ENCODE data around the gene PCDHB14.
A peak's percentile ranks its signal among the peaks of the same experiment; 100 is the strongest.
"Not testable (repeated sequence)": the region's sequence is repeated elsewhere in the genome, so short reads cannot be mapped to it uniquely, and the experiment has no call there.

PCDHB14 gene

GRCh38 chr5:141182248-141182647, 40.9 kb upstream of the PCDHB14 start, which contains the start of gene PCDHB16:
Gene PCDHB16 (plus strand): TSS chr5:141182387. CDS start chr5:141182560, 173 bp downstream.
- H3K36me3 Mint-ChIP-seq (ENCODE audit: low read depth): peaks cover 57% of the 10 kb centered on the region
- peak within 1 kb of the TSS; percentile 89 to 94 (median 91) for H3K4me3 Mint-ChIP-seq
- H3K9me3 Mint-ChIP-seq: peaks cover 55% of the 10 kb centered on the region
- TF ChIP-seq CTCF (IDR thresholded peaks at IDR 0.05; ENCODE audit: unreplicated experiment in 3 of 3): peak; percentile 33 to 50 (median 35)
- no peaks in the 10 kb centered on the region for H3K4me1 Mint-ChIP-seq
- peak within 1 kb of the TSS; percentile 90 to 99 (median 98) for H3K27ac Mint-ChIP-seq
- H3K27me3 Mint-ChIP-seq (ENCODE audit: low read depth): peaks cover 3% of the 10 kb centered on the region

GRCh38 chr5:141184117-141184855, 38.9 kb upstream of the PCDHB14 start:
- not testable (repeated sequence) for H3K4me1 Mint-ChIP-seq; H3K27me3 Mint-ChIP-seq (ENCODE audit: low read depth); H3K27ac Mint-ChIP-seq; H3K4me3 Mint-ChIP-seq
- Mint-ChIP-seq H3K9me3 (peaks cover 67% of the 10 kb centered on the region), H3K36me3 (ENCODE audit: low read depth) (peaks cover 72% of the 10 kb centered on the region)

GRCh38 chr5:141186897-141187512, 36.1 kb upstream of the PCDHB14 start, which contains the start of gene PCDHB9:
Gene PCDHB9 (plus strand): TSS chr5:141187161. CDS start chr5:141187319, 158 bp downstream.
- Mint-ChIP-seq H3K4me1 (no peaks in the 10 kb centered on the region), H3K9me3 (peaks cover 67% of the 10 kb centered on the region), H3K4me3 (peak within 1 kb of the TSS; percentile 71 to 83 (median 81)), H3K27ac (peak within 1 kb of the TSS; percentile 35 to 80 (median 77)), H3K36me3 (ENCODE audit: low read depth) (peaks cover 85% of the 10 kb centered on the region), H3K27me3 (ENCODE audit: low read depth) (peaks cover 3% of the 10 kb centered on the region)
- TF ChIP-seq CTCF (IDR thresholded peaks at IDR 0.05; ENCODE audit: unreplicated experiment in 3 of 3): peak; percentile 13 to 40 (median 27)

GRCh38 chr5:141188682-141189081, 34.5 kb upstream of the PCDHB14 start:
- H3K27ac Mint-ChIP-seq; H3K4me1 Mint-ChIP-seq; H3K27me3 Mint-ChIP-seq (ENCODE audit: low read depth); H3K4me3 Mint-ChIP-seq: not testable (repeated sequence)
- Mint-ChIP-seq H3K9me3 (peaks cover 66% of the 10 kb centered on the region), H3K36me3 (ENCODE audit: low read depth) (peaks cover 85% of the 10 kb centered on the region)

- not testable (repeated sequence) for H3K4me3 Mint-ChIP-seq; H3K27me3 Mint-ChIP-seq (ENCODE audit: low read depth); H3K4me1 Mint-ChIP-seq; H3K27ac Mint-ChIP-seq
- peaks cover 65% of the 10 kb centered on the region for H3K9me3 Mint-ChIP-seq
- peaks cover 84% of the 10 kb centered on the region for H3K36me3 Mint-ChIP-seq (ENCODE audit: low read depth)
These were observed 34.0 kb upstream of the PCDHB14 start for GRCh38 chr5:141189131-141189530.

GRCh38 chr5:141192110-141192725, 30.9 kb upstream of the PCDHB14 start, which contains the start of gene PCDHB10:
Gene PCDHB10 (plus strand): TSS chr5:141192353. CDS start chr5:141192553, 200 bp downstream.
- H3K4me3 Mint-ChIP-seq: peak within 1 kb of the TSS; percentile 75 to 90 (median 84)
- peaks cover 80% of the 10 kb centered on the region for H3K36me3 Mint-ChIP-seq (ENCODE audit: low read depth)
- peak within 1 kb of the TSS; percentile 67 to 76 (median 75) for H3K27ac Mint-ChIP-seq
- no peaks in the 10 kb centered on the region for H3K27me3 Mint-ChIP-seq (ENCODE audit: low read depth)
- H3K9me3 Mint-ChIP-seq: peaks cover 58% of the 10 kb centered on the region
- H3K4me1 Mint-ChIP-seq: no peaks in the 10 kb centered on the region
- TF ChIP-seq CTCF (IDR thresholded peaks at IDR 0.05; ENCODE audit: unreplicated experiment in 3 of 3): peak; percentile 26 to 38 (median 30)

- H3K27me3 Mint-ChIP-seq (ENCODE audit: low read depth); H3K4me3 Mint-ChIP-seq; H3K4me1 Mint-ChIP-seq; H3K27ac Mint-ChIP-seq: not testable (repeated sequence)
- Mint-ChIP-seq H3K36me3 (ENCODE audit: low read depth) (peaks cover 83% of the 10 kb centered on the region), H3K9me3 (peaks cover 67% of the 10 kb centered on the region)
These were observed 28.8 kb upstream of the PCDHB14 start for GRCh38 chr5:141194332-141194731.
